ENCODE data around the gene NUDT12.

Gene NUDT12

DNA sequence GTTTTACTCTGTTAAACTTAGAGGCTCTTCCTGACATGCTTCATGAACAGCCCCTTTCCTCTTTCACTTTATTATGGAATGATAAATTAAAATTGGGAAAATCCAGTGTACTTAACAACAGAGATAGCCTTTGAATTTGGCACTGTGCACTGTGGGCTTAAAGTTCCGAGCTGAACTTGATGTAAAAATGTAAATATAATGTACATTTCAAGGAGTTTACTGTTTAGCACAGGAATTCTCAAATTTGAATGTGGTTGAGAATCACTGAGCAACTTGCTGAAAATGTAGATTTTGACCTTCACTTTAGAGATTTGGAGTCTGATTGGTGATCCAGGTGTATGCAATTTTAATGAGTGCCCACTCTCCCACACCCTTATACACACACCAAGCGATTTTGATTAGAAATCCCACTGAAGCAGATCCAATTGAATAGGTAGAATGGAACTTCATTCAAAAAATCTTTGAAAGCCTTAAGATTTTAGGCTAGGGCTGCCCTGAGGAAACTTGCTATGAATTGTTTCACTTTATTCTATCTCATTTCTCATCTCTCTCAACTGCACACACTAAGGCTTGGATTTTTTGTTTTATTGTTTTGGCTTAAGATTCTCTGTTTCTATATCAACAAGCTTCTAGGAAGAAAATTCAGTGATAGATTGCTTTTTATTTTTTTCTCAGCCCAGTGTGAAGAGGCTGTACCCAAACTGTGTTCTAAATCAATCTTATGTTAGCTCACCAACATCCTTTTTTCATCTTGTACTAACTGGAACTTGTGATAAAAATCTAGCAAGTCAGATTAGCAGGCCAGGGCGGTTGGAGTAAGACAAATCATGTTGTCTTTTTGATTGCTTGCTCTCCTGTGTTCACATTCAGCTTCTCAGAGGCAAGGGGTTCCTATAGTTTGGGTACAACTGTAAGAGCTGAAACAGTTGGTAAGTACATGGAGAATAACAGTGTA is 22.9 kb downstream of the NUDT12 start:
- ATAC-seq: no peak

DNA sequence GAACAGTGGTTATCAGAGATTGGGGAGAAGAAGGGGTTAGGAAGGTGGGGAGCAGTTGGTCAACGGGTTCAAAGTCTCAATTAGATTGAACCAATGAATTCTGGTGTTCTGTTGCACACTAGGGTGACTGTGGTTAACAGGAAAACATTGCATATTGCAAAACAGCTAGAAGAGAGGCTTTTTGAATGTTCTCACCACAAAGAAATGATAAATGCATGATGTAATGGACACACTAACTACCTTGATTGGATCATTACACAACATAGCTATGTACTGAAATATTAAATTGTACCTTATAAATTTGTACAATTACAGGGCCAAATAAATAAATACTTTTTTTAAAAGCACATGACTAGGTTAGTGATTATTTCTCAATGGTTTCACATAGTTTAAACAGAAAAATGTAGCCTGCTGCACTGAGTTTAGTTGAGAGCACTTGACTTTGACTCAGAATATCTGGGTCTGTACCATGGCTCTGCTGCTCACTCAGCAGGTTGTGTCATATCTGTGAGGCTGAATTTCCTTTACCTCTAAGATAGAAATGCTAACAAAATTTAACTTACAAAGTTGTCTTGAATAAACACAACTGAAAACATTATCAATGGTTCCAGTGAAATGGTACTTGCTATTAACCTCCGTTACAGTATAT is 30.4 kb downstream of the NUDT12 start:
- no peak for ATAC-seq

More for the DNA sequence above, 22.9 kb downstream of the NUDT12 start:
- no peak for DNase-seq

GRCh38 chr5:103526164-103526915 is 36.2 kb downstream of the NUDT12 start:
- no peak for DNase-seq
- ATAC-seq: no peak

More for the DNA sequence above, 30.4 kb downstream of the NUDT12 start:
- DNase-seq: no peak

DNA sequence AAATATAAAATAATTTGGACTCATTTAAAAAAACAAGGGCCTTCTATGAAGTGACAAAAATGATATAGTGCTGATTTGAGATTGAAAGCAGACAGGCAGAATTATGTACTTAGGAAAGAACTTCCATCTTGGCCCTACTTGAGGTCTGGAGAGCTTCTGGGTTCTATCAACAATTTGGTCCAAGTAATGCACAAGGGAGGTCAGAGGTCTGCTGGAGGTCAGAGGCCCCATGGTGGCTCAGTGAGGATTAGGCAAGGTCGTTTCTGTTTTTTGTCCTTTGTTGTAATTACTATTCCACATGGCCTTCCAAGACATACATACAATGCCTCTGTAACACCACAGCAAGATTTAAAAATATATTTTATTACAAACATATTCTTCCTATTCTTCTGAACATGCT is 37.2 kb downstream of the NUDT12 start:
- no peak for ATAC-seq
- DNase-seq: no peak

DNA sequence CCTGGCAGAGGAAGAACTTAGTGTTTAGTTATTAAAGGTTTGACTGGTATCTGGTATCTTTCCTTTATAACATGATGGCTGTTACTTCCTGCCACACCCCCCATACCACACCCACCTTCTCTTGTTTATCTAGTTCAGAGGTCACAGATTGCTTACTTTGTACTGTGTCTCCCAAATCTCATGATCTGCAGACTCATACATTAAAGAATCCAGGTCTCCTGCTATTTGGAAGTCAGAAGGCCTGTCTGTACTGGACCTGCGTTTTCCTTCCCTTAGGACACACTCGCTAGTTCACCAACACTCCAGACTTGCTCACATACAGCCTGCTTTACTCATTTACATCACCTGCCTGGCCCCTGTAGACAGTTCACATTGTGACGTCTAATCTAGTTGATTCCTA is 39.3 kb downstream of the NUDT12 start:
- ATAC-seq (no peak), DNase-seq (no peak)

GRCh38 chr5:103522586-103522985 is 40.0 kb downstream of the NUDT12 start:
- ATAC-seq: no peak
- no peak for DNase-seq

DNA sequence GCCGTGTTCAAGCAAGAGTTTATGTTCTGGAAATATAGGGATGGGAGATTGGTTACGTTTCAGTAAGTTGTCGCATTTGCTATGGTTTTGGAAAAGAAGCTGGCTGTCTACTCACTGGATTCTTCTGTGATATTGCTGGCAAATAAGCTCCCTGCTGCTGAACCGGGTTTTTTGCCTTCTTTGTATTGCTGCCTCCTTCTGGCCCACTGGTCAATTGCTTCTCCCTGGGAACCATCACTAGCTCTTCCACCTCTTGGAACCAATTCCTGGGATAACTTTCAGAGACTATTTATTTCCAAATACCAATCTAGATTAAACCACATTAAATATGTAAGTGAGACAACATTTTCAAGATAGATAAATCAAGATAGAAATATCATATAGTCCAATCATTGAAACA is 43.0 kb downstream of the NUDT12 start:
- DNase-seq: no peak
- no peak for ATAC-seq

DNA sequence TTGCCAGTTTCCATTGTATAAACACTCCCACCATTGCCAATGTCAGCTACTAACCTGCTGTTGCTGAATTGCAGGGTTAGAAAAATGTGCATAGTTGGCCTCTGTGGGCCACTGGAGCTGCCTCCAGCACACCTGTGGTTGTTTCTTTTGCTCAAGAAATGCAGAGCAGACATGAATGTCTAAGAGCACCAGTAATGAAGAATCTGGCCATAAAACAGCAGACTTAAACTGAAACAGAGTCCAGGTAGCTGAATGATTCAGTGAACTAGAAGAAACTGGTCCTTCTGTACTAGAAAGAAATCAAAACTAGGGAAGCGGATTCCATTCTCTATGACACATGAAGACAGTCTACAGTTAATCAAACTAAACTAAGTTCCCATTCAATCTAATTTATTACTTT is 48.2 kb downstream of the NUDT12 start:
- DNase-seq (no peak), ATAC-seq (no peak)

DNA sequence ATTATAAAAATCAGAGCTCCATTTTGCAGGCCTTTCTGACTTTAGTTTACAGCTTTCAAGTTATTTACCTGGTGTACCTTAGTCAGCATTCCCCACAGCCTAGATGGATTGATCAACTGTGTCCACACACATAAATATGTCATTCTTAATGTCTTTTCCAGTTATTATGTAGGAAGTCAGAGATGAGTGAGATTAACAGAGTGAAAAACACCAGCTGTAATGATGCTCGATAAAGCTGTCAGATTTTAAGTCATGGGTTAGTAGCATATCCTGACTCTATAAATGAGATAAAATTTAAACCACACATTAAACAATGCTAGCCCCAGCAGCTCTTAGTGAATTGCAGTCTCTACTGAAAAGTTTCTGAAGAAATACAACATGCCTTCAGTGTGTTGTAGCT is 48.9 kb downstream of the NUDT12 start:
- ATAC-seq: no peak
- no peak for DNase-seq

- ATAC-seq (no peak), DNase-seq (no peak)
Observed at GRCh38 chr5:103512500-103512899, 50.1 kb downstream of the NUDT12 start.

DNA sequence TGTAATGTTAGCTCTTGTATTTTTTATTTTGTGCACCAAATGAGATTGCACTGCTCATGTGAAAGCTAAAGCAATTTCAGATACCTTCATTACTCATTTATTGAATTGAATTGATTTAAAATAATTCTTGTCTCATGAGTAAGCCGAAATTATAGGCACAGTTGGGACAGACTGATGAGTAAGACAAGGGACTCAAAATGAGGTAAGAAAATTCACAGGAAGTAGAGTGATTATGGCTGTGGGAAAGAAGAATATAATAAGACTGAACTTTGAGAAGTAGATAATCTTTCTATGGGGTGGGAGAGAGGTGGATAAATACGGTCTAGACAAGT is 51.1 kb downstream of the NUDT12 start:
- no peak for ATAC-seq
- no peak for DNase-seq

GRCh38 chr5:103510851-103511553 is 51.6 kb downstream of the NUDT12 start:
- no peak for ATAC-seq
- no peak for DNase-seq

DNA sequence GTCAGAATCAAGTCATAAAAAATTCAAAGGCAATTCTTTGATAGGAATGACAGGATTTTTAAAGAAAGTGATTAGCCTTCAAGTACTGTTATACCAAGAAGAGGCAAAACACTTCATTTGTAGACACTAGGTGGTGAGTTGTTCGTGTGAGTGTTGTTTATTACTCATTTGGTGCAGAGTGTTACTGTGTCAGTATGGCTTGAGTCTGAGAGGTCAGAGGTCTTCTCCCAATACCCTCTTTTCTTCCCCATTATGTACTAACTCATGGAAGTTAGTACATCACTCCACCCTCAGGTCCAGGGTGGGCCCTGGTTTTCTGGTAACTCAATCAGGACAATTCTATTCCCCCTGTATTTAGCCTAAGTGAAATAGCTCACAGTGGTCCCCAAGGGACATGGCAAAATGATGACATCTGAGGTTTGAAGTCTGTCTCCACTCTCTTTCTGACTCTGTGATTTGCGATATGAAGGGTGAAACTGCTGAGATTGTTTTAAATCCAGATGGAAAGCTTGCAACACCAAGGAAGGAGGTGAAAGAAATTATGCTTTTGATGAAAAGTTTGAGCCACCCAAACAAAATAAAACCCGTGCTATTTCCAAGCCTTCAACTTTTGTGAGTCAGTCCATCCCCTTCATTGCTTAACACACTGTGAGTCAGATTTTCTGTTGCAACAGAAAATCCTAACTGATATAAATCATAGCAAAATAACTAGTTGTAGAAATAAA is 56.8 kb downstream of the NUDT12 start:
- ATAC-seq (no peak), DNase-seq (no peak)

GRCh38 chr5:103503066-103503465 is 59.5 kb downstream of the NUDT12 start:
- DNase-seq: no peak
- no peak for ATAC-seq

GRCh38 chr5:103502662-103503061 is 59.9 kb downstream of the NUDT12 start:
- no peak for ATAC-seq
- no peak for DNase-seq

All from stimulated activated naive CD8-positive, alpha-beta T cell treated with anti-CD3 and anti-CD28 coated beads, Interleukin-15, Interleukin-2, amounts not matched to agents 100 U/mL and 50 U/mL, for 24 hours (primary cell).